HG03439 (cell line): Measurements from ENCODE around the gene TESK1.
"Not testable (repeated sequence)": the region's sequence is repeated elsewhere in the genome, so short reads cannot be mapped to it uniquely, and the experiment has no call there.

Experiments used
- ATAC-seq: cut with Tn5 transposase; IDR thresholded peaks from one replicate; pipeline ENCODE4 v1.9.1; 2021; ENCODE audit warnings: mild to moderate bottlenecking, moderate library complexity; ENCODE audit not compliant: unreplicated experiment

TESK1 gene

DNA sequence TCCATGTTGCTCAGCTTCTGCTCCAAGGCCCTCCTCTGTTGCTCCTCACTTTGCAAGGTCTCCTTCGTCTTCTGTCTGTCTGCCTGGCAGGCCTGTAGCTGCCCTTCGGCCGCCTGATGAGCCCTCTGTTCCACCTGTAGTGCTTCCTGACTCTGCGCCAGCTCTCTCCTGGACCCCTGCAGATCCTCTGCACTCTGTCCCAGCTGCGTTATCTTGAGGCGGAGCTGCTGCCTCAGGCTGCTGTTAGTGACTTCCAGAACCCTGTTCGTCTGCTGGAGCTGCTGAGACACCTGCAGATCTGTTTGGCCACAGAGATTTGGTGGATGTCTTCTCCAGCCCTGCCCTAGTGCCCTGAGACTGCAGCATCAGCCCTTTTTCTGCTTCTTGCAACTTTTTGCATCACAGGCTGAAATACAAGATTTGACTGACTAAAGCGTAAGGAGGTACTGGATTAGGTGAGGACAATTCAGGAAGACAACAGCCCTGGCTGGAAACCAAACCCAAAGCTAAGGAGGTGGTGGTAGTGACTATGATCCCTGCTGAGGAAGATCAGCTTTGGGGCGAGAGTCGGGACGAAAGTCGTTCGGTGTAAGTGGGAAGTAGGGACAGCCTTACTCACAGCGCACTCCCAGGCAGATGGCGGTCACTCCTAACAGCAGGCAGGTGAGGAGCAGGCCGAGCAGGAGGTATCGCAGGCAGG lies 11.1 kb downstream of the TESK1 start:
- ATAC-seq, result no peak

DNA sequence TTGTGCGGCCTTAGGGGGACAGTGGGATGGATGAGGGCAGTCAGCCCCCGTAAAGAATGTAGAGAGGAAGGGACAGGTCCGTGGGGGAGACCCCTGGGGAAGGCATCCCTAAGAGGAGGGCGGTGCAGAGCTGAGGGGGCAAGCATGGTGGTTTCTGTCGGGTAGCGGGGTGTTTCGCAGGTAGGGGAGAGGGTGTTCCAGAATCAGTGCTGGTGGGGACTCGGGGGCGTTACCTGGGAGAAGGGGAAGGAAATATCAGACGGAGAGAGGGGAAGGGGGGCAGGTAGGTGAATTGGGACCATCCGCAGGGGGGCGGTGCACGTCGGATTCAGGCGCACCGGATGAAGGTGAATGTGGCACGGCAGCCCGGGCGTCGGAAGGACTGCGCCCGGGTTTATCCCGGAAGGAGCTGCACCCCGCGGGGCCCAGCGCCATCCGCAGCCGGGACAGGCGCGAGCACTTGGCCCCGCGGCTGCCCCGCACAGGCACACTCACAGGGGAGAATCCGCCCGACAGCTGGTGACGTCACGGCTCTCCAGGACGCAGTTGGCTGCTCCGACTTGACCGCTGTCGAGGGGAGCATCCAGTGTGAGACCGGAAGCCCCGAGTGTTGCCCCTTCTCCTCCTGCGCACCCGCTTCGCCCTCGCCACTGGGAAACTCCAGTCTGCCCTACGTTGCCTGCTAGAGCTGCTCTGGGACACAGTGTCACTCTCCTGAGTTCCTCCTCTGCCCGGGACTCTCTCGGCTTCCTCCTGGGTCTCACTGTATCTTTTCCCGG lies 11.8 kb downstream of the TESK1 start:
- peak; percentile 53 for ATAC-seq

DNA sequence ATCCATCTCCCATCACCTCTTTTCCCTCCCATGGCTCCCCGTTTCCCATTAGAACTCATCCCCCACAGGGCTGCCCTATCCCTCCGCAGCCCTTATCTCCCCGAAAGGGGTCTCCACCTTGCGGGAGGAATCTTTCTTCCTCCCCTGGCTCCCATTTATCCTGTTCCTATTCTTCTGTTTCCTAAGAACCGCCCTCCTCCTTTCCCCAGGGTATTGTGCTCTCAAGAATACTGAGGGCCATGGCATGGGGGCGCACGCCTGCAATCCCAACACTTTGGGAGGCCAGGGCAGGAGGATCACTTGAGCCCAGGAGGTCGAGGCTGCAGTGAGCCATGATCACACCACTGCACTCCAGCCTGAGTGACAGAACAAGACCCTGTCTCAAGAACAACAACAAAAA lies 12.5 kb downstream of the TESK1 start:
- ATAC-seq, result no peak

DNA sequence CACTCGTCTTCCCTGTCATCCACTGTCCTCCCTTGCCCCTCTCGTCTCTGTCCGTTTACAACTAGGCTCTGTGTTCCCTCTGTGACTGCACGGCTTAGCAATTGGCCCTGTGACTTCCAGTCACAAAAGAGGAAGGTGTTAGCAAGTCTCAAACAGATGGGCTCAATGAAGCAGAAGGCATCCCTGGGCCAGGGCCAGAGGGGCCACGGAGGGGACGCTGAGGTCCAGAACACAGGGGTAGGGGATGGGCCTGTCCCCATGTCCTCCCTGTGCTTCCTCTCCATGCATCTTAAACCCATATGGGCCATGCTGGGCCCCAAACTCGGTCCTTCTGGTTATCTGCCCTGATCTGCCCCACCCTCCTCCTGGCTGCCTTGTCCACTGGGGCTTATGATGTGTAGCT lies 13.3 kb downstream of the TESK1 start, which contains the start of gene CD72:
Gene CD72, minus strand, starts transcription at position 89 of the 403 bp plus-strand sequence. CDS start 110 bp downstream, outside the sequence.
- no peak for ATAC-seq

DNA sequence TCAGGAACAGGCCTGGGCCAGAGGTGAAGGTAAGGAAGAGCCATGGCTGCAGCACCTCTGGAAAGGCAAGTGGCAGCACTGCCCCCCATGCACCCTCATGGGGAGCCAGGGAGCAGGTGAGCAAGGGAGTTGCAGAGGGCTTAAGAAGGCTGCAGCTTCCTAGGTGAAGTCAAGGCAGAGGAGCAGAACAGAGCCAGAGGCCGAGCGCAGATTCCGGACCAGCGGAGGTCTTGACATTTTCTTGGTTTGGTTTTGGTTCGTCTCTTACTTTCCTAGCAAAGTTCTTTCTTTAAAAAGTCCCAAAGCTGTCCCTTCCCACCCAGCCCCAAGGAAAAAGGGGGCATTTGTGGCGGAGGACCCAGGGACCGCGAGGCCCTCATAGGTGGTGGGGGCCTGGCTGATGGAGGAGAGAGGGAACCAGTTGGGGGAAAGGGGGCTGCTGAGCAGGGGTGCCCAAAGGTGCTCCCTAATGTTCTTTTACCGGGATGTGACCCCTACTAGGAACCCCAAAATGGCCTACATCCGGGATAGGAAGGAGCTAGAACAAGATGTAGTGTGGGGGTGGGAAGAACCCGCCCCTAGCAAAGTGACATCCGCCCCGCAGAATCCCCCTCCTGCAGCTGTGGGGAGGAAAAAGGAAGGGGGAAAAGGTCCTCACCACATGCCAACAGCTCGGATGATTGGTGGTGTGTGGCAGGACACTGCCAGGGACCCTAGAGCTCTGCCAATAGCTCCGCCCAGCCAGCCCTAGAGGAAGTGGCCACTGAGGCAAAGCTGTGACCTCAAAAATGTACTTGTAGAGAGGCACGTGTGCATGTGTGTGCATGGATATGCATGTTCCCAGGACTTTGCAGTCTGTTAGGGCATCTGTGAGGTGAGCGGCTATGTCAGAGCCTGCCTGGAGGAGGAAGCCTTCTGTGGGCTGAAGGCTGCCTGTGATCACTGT lies 14.1 kb downstream of the TESK1 start:
- peak; percentile 36 for ATAC-seq

DNA sequence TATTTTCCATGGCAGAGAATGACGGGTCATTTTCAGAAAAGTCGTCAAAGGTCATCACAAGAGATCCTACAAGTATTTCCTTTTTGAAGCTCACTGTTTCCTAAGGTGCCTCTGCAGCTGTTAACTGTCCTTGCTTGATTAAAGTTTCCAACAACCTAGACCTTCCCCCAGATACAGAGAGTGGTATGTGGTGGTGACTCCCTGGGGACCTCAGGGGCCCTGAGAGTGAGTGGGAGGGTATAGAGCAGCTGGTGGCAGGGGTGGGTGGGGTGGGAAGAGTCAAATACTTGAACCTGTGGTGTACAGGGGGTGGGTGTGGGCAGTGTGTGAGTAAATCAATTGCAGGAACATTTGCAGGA lies 14.7 kb downstream of the TESK1 start:
- peak; percentile 42 for ATAC-seq

DNA sequence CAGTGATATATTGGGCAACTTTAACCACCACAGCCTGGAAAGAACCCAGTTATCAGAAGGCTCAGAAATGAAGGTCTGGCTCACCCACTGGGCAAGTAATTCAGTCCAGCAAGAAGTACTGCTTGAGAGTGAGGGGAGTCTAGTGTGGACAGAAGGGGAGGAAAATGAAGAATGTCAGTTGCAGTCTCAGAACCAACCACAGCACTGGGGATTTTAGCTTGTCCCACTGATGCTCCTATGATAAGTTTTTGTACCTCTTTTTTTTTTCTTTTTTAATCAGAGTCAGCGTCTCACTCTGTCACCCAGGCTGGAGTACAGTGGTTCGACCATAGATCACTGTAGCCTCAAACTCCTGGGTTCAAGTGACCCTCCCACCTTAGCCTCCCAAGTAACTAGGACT lies 22.5 kb downstream of the TESK1 start:
- no peak for ATAC-seq

DNA sequence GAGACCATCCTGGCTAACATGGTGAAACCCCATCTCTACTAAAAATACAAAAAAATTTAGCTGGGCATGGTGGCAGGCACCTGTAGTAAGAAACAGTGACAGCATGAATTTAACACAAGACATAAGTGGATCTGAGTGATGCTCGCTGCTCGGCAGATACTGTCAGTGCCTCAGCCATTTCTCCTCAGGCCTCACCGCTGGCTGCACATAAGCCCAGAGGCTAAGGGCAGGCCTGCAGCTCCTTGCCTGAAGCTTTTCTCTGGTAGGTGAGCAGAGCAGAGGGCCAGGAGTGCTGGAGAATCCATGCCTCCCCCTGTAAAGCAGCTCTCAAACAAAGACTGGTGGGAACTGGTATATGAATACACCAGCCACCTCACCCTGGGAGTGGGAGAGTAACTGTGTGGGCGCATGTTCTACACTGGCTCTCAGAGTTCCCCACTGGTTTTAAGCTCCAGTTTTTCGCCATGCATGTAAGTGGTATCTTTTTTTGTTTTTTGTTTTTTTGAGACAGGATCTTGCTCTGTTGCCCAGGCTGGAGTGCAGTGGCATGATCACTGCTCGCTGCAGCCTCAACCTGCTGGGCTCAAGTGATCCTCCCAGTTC lies 23.4 kb downstream of the TESK1 start:
- ATAC-seq, result no peak

DNA sequence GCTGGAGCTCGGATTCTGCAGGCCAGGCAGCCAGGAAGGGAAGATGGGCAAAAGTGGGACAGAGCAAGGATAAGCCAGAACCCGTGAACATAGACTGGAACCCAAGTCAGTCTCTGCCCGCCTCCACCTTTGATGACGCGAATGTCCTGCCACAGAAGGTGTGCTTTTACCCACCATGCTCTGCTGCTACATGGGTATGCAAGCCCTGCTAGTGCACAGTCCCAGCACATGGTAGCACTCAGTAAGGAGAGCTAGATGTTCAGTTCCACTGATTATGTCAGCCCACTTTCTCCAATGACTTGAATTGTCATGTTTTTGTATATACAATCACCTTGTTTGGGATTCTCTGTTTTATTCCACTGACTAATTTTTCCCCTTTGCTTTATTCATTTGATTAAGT lies 24.5 kb downstream of the TESK1 start:
- ATAC-seq, result no peak

DNA sequence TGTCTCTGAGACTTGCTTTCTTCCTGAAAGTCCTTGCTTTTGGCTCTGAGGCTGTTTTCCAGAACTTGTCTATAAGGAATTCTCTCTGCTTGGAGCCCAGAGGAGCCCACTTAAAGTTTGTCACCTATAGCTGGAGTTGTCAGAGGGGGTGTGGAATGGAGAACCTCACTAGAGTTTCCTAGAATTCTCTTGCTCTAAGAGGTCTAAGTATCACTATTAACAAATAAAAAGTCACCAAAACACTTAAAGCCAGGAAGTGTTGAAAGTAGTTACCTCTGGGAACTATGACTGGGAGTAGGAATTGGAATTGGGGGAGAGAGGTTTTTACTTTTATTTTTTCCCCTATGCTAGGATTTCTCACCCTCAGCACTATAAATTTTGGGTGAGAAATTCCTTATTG lies 30.7 kb downstream of the TESK1 start:
- ATAC-seq, result no peak

DNA sequence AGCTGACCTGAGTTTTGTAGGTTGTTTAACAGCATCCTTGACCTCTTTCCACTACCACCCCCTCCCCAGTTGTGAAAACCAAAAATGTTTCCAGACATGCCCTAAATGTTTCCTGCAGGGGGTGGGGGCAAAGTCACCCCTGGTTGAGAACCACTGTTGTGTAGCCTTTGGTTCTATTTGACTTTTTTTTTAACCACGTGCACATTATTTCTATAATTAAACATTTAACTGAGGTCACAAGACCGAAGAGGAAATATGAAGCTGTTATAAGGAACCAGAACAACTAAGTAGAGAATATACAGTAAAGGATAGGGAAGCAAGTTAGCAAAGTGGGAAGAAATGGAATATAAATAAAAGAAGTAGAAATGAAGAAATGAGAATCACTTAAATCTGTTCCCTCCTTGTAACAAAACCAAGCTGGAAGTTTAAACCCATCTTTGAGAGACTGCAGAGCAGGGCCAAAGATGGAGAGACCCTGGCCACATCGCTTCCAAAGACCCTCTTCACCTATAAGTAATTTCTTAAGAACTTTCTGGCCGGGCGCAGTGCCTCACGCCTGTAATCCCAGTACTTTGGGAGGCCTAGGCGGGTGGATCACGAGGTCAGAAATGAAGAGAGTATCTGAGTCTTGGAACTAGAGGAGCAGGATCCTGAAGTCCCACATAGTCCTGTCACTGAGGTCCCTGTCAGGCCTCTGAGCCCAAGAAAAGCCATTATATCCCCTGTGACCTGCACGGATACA lies 31.2 kb downstream of the TESK1 start:
- ATAC-seq, result no peak

DNA sequence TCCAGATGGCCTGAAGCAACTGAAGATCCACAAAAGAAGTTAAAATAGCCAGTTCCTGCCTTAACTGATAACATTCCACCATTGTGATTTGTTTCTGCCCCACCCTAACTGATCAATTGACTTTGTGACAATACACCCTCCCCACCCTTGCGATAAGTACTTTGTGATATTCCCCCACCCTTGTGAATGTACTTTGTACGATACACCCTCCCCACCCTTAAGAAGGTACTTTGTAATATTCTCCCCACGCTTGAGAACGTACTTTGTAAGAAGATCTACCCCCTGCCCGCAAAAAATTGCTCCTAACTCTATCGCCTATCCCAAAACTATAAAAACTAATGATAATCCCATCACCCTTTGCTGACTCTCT lies 31.8 kb downstream of the TESK1 start:
- ATAC-seq, result not testable (repeated sequence)

DNA sequence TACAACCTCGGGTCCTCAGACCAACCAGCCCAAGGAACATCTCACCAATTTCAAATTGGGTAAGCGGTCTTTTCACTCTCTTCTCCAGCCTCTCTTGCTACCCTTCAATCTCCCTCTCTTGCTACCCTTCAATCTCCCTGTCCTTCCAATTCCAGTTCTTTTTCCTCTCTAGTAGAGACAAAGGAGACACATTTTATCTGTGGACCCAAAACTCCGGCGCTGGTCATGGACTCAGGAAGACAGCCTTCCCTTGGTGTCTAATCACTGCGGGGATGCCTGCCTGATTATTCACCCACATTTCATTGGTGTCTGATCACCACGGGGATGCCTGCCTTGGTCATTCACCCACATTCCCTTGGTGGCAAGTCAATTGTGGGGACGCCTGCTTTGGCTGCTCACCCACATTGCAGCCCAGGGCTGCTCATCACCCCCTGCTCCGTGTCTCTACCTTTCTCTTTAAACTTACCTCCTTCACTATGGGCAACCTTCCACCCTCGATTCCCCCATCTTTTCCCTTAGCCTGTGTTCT lies 32.4 kb downstream of the TESK1 start:
- ATAC-seq, result not testable (repeated sequence)

DNA sequence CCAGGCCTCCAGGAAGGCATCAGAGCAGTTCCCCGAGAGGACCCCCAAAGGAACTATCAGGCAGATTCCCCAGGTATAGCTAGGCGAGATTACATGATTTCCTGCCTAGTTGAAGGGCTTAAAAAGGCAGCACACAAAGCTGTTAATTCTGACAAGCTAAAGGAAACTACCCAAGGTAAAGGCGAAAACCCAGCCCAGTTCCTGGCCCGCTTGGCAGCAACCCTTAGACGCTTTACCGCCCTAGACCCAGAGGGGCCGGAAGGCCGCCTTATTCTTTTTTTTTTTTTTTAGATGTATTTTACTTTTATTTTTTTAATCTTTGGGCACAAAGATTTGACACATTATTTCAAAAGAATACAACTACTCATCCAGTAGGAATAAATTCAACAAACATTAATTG lies 33.7 kb downstream of the TESK1 start:
- not testable (repeated sequence) for ATAC-seq

DNA sequence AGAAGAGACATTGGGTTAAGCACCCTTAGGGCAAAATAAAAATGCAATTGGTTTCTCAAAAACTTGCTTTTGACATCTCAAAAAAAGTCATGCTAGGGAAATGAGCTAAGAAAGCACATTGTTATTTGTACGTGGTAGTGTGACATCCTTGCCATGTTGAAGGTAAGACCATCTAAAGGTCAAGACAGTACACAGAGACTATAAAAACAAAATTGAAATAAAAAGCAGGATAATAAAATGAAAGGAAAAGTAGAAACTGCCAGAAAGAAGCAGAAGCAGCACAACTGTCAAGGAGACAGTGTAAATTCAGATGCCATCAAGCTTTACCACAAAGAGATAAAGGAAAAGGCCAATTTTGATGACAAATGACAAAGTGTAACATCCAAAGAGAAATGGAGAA lies 34.2 kb downstream of the TESK1 start:
- not testable (repeated sequence) for ATAC-seq

DNA sequence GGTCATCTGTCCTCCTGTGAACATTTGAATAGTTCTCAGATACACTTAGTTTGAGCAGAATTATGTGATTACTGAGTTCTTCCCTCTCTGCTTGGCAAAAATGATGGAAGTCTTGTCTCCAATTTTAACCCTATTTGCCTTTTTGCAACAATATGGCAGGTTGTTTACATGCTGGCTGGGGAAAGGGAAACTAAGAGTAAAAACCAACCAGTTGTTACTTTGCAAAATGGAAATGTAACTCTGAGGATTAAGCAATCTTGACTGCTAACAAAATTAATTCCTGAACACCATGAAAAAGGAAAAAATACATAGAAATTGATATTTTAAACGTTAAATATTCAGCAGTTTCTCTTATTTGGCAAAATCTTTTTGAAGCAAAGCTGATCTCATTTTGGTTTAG lies 34.6 kb downstream of the TESK1 start:
- ATAC-seq, result no peak

DNA sequence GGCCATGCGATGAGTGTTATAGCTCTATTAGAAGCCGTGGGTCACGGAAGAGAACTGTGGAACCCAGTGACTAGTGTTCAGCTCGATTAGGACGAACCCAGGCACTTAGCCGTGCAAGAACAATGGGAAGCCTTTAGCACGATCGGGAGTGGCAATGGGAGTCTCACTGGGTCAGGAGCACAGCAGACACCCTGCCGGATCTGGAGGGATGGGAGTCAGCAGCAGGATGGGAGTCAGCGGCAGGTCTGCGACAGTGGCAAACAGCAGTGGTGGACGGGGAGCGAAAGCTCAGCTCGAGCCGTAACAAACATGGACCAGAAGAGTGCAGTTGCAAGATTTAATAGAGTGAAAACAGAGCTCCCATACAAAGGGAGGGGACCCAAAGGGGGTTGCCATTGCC lies 35.4 kb downstream of the TESK1 start:
- not testable (repeated sequence) for ATAC-seq

DNA sequence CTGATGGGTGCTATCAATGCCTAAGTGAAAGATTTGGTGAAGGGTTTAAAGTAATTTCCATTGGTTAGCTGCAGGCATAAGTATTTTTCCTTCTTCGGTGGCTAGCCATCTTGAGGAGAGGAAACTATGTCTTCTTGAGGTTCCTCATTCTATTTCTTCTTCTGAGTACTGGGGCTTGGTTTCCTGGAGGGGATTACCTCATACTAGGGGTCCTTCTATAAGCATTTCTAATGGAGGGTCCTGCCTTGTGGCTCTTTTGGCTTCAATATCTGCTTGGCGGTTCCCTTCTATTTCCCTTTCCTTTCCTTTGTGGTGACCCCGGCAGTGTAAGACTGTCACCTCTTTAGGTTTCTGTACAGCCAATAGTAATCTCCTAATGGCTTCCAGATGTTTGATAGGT lies 36.4 kb downstream of the TESK1 start:
- not testable (repeated sequence) for ATAC-seq

DNA sequence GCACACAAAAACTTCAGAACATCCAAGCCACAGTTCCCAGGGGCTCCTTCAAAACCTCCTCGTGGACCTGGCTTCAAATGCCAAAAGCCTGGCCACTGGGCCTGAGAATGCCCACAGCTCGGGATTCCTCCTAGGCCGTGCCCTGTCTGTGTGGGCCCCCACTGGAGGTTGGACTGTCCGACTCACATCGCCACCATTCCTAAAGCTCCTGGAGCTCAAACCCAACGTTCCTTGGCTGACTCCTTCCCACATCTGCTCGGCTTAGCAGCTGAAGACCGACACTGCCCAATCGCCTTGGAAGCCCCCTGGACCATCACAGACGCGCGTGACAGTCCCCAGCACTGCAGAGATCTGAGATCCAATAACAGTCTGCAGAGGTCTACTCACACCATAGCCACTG lies 38.0 kb downstream of the TESK1 start:
- ATAC-seq, result no peak

DNA sequence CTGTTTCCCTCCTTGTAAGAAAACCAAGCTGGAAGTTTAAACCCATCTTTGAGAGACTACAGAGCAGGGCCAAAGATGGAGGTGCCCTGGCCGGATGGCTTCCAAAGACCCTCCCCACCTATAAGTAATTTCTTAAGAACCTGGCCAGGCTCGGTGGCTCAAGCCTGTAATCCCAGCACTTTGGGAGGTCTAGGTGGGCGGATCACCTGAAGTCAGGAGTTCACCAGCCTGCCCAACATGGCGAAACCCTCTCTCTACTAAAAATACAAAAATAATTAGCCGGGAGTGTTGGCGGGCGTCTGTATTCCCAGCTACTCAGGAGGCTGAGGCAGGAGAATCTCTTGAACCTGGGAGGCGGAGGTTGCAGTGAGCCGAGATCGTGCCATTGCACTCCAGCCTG lies 40.7 kb downstream of the TESK1 start:
- not testable (repeated sequence) for ATAC-seq
